T1000 (cell line): ENCODE measurements around the gene SERGEF.
"Not testable (repeated sequence)": the region's sequence is repeated elsewhere in the genome, so short reads cannot be mapped to it uniquely, and the experiment has no call there.

ENCODE experiments used
- DNase-seq: peaks from one replicate; lab custom pipeline; 2025; ENCODE audit warnings: mixed read lengths; lab: John Stamatoyannopoulos, UW

SERGEF gene

DNA sequence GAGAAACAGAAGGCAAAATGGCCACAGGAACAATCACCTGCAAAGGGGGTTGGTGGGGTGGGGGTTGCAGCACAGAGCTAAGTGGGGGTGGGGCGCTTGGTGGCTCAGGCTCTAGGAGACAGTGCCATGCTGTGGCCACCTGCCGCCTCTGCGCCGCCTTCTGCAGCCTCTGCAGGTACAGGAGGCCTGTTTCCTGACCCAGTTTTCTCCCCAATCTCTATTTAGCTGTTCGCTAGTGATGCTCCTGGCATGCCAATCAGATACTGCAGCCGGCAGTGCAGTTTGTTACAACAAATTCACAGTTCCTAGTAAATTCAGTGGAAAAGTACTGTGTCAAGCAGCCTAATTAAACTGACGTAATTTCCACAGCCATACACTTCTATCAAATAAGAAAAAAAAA is 106.4 kb downstream of the SERGEF start:
- DNase-seq, result no peak

DNA sequence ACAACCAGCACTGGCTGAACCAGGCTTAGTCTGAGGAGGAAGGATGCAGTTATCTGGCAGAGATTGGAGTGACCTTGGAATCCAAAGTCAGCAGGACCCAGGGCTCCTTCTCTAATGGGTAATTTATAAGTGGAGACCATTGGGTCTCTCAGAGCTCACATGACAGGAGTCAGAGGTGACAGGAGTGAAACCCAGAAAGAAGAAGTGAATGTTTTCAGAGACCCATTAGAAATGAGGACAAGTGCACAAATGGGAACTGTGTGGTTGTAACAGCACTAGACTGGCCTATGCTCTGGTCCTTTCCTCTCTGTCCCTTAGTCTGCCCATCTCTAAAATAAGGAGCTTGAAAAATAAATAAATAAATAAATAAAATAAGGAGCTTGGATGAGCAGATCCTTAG is 107.4 kb downstream of the SERGEF start:
- no peak for DNase-seq

DNA sequence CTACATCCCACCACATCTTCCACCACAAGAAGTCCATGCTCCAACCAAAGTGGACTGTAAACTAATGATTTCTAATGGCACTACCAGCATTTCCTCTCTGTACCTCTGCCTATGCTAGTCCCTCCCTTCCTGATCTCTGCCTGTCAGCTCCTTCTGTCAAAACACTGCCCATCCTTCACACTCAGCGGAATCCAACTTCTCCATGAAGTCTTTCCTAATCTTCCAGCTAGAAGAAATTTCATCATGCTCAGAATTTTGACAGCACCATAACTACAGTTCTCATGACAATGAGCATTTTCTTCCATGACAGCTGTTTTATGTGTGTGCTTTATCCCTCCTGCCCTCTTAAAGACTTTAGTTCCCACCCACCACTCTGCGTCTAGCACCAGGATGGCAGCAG is 111.4 kb downstream of the SERGEF start:
- DNase-seq, result no peak

DNA sequence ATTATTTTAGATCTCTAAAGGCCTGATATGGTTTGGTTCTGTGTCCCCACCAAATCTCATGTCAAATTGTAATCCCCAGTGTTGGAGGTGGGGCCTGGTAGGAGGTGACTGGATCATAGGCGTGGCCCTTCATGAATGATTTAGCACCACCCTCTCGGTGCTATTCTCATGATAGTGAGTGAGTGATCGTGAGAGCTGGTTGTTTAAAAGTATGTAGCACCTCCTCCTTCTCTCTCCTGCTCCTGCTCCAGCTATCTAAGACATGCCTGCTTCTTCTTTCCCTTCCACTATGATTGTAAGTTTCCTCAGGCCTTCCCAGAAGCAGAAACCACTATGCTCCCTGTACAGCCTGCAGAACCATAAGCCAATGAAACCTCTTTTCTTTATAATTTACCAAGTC is 114.1 kb downstream of the SERGEF start:
- no peak for DNase-seq

DNA sequence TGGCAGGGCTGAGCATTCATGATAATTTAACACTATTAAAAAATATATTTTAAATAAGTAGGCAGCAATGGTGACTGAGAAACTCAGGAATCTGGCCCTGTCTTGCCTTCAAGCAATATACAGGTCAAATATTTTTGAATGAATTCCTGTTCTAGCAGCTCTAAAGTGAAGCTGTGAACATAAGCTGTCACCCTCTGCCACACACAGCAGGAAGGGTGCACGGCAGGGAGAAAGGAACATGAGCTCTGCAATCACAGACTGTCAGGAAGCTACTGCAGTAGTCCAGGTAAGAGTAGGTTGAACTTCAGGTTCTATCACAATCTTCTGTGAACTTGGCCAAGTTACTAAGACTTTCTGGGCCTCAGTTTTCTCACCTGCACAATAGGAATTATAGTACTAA is 114.8 kb downstream of the SERGEF start:
- DNase-seq, result no peak

DNA sequence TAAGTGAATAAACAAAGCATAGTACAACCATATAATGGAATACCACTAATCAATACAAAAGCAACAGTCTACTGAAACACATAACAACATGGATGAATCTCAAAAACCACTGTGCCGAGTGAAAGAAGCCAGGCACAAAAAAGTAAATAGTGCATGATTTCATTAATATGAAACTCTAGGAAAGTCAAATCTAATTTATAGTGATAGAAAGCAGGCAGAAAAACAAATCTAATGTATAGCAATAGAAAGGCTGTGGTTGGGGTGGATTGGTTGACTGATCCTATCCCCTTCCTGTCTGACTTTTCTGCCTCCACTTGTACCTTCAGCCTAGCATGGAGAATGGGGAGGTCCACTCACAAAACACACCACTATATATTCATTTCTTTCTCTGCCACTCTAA is 115.4 kb downstream of the SERGEF start:
- no peak for DNase-seq

DNA sequence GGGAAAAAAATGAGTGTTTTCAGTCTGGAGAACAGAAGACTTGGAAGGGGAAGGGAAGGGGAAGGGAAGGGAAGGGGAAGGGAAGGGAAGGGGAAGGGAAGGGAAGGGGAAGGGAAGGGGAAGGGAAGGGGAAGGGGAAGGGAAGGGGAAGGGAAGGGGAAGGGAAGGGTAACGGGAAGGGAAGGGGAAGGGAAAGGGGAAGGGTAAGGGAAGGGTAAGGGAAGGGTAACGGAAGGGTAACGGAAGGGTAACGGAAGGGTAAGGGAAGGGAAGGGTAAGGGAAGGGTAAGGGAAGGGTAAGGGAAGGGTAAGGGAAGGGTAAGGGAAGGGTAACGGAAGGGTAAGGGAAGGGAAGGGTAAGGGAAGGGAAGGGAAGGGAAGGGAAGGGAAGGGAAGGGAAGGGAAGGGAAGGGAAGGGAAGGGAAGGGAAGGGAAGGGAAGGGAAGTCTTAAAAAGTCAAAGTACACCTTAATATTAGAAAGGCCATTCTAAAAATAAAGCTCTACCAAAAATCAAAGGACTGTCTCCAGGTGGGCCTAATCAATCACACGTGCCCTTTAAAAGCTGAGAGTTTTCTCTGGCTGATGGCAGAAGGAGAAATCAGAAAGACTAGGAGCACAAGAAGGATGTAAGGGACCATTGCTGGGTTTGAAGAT is 116.2 kb downstream of the SERGEF start:
- not testable (repeated sequence) for DNase-seq

DNA sequence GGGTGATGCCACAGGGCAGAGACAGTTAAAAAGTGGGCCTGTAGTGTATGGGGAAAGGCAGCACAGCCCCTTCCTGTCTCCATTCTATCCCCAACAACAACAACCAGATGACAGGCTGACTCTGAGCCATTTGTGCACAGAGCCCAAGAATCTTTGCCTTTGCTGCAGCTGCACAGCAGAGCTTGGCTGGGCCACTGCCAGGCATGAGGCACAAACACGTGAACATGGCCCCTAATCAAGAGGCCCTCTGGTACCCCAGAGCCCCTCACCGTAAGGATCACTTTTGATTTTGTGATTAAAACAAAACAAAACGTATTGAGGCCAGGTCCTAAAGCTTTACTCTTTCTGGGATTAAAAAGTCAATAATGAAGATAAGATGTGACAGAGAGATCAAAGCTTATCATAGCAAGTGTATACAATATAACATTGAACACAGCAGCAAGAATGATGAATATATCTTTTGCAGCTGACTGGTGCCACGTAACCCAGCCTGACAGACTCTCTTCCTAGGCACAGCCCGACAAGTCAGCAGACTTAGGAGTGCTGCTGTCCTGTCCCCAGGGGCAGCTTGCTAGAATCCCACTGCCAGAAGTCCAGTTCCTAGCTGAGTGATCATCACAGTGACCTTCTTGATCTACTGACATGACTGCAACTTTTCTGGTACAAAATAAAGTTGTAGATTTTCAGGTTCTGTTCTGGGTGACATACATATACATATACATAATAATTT is 117.8 kb downstream of the SERGEF start:
- DNase-seq, result no peak

DNA sequence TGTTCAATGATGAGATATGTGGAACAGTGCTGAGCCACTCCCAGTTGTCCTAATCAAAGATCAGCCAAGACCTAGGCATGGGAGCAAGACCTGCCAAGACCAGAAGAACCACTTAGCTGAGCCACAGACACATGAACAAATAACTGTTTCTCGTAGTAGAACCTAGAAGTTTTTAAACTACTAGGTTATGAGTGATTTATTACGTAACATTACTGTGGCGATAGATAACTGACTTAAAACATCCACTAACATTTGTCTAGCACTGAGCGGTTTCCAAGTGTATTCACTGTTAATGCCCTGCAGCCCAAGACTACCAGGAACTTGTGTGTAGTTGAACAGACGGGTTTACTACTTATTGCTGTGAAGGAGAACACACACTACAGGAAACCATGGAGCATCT is 120.4 kb downstream of the SERGEF start:
- no peak for DNase-seq

DNA sequence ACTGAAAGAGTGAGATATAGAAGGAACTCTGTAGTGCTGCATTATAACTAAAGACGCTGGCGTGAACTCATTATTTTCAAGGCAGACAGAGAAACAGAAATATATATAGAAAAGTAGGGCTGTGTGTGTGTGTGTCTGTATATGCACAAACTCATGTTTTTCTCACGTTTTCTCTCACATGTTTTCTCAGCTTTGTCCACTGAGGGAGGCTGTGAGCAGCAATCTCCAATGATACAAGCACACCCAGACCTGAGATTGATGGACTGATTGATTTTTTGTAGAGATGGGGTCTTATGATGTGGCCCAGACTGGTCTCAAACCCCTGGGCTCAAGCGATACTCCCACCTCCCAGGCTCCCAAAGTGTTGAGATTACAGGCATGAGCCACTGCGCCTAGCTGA is 122.5 kb downstream of the SERGEF start:
- DNase-seq, result no peak

DNA sequence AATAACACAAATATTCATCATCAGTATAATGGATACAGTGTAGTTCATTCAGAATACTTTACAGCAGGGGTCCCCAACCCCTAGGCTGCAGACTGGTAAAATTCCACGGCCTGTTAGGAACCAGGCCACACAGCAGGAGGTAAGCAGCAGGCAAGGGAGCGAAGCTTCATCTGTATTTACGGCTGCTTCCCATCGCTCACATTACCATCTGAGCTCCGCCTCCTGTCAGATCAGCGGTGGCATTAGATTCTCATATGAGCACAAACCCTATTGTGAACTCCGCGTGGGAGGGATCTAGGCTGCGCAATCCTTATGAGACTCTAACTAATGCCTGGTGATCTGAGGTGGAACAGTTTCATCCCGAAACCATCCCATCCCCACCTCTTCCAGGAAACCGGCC is 125.1 kb downstream of the SERGEF start:
- no peak for DNase-seq

DNA sequence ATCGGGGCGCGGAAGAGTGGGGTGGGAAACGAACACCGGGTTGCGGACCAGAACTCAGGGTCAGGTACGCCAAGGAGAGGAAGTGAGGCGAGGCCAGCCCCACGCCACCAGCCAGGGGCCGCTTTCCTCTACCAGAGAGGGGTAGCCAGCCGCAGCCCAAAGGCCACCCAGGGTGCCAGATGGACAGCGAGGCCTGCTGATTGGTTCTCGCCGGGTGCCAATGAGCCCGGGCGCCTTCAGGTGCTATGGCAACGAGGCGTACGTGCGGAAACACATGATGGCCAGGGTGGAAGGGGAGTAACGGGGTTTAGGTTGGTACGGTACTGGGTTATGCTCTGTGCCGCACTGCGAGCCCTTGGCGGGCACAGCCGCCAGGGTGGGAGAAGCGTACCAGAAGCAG is 128.9 kb downstream of the SERGEF start:
- no peak for DNase-seq

DNA sequence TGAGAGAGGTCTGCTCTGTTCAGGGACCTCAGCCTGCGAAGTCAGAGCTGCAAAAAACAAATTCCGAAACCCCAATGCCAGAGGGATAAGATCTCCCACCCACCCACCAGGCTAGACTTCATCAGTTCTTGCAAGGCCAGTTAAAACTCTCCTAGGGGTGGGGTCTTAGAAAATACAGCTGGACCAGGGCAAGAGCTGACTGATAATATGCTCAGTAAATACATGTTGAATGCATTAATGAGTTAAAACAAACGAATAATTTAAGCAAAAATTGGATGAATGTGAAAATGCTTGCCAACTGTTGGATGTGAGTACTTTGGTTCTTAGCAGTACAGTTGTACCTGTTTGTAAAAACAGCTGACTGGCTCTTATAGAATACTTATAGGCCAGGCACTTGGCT is 129.8 kb downstream of the SERGEF start:
- no peak for DNase-seq

DNA sequence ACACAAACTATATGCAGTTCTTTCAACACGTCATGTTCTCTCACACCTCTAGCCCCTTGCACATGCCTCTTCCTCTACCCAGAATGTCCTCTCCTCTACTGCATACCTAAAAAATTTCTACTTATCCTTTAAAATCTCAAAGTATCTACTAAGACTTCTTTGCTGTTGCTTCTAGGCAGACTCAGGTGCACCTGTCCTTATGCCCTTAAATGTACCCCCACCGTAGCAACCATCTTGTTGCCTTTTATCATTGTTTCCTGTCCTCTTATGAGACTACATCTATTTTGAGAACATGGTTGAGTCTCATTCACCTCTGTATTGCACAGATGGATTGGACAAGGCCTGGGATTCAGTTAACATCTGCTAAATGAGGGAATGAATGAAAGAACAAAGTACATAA is 134.1 kb downstream of the SERGEF start:
- no peak for DNase-seq

DNA sequence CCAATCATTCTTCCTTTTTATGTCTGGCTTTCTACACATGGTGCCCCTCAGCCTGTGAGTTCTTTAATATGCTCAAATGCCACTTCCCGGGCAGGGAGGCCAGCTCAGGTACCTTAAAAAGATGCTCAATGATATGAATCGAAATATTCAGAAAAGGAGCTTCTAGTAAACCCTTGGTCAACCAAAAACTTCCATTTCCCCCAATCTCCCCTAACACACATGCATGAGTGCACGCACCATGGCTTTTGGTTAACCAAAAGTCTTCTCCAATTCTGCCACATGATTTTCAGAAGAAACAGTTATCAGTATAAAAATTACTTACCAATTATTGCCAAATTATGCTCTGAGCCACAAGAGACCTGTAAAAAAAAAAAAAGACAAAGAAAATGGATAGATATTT is 135.0 kb downstream of the SERGEF start:
- no peak for DNase-seq

DNA sequence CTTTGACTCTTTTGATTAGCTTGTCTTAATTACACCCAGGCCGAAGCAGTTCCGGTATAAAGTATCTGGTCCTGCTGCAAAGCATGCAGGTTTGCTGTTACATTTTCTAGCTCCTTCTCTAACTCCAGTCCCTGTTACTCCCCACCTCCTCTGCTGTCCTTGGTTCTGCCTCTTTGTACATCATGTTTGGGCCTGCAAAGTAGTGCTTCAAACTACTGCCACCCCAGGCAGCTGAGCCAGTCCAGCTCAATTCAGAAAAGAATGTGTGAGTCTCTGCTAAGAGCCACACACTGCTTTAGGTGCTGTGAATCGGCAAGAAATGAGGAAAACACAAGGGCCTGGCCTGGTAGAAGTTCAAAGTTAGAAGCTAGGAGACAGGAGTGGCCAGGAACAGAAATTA is 136.0 kb downstream of the SERGEF start:
- DNase-seq, result no peak

DNA sequence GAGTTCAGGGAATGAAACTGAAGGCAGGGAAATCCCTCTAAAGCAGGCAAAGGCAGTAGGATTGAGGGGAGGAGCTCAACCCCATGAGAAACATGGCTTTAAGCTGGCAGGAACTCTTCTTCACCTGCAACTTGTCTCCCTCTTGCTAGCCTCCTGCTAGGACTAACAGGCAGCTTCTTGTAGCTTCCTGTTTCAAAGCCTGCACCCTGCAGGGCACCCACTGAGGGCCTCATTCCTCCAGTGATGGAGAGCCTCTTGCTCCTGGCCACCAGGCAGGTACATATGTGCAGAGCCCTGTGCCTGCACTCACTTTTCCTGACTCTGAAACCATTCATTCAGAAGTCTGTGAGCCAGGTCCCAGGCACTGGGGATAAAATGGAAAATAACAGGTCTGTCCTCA is 137.0 kb downstream of the SERGEF start:
- no peak for DNase-seq

DNA sequence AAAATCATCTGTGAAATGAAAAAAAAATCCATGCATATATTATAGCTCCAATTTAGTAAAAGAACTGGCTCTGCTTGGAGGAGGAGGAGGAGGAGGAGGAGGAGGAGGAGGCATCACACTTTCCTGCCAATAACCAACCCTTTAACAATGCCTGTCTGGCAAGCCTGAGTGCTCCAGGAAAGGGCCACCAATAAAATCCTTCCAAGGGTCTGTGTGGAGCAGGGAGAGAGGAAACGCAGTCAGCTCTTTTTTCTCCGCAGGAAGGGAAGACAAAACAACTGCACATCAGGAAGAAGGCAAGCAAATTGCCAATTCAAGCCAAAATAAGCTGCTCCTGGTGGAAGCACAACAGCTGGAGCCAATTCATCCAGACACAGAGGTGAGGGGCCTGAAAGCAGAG is 139.3 kb downstream of the SERGEF start:
- no peak for DNase-seq

DNA sequence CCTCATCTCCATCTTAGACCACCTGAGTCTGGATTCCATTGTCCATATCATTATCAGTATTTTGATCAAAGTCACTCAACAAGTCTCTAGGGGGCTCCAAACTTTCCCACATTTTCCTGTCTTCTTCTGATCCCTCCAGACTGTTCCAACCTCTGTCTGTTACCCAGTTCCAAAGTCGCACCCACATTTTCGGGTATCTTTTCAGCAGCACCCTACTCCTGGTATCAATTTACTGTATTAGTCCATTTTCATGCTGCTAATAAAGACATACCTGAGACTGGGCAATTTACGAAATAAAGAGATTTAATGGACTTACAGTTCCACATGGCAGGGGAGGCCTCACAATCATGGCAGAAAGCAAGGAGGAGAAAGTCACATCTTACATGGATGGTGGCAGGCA is 144.4 kb downstream of the SERGEF start:
- not testable (repeated sequence) for DNase-seq

DNA sequence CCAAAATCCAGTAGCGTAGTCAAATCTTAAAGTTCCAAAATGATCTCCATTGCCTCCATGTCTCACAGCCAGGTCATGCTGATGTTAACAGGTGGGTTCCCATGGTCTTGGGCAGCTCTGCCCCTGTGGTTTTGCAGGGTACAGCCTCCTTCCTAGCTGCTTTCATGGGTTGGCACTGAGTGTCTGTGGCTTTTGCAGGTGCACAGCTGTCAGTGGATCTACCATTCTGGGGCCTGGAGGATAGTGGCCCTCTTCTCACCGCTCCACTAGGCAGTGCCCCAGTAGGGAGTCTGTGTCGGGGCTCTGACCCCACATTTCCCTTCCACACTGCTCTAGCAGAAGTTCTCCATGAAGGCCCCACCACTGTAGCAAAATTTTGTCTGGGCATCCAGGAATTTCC is 145.5 kb downstream of the SERGEF start:
- no peak for DNase-seq

DNA sequence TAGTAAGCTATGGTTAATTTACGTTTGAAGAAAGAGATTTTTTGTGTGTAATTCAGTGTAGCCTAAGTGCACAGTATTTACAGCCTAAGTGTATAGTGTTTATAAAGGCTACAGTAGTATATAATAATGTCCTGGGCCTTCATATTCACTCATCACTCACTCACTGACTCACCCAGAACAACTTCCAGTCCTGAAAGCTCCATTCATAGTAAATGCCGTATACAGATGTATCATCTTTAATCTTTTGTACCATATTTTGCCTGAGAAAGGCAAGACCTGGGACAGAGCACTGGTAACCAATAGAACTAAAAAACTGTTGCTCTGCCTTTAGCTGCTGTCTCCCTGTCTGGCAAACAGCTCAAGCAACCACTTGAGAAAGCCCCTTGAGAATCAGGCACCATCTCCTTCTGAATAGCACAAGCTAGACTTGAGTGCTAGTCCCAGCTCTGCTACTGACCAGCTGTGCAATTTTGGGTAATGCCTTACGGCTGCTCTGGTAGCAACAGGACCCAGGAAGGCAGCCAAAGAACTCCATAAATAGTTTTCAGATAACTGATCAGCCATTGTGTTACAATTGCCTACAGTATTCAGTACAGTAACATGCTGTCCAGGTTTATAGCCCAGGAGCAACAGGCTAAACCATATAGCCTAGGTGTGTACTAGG is 146.9 kb downstream of the SERGEF start:
- no peak for DNase-seq

DNA sequence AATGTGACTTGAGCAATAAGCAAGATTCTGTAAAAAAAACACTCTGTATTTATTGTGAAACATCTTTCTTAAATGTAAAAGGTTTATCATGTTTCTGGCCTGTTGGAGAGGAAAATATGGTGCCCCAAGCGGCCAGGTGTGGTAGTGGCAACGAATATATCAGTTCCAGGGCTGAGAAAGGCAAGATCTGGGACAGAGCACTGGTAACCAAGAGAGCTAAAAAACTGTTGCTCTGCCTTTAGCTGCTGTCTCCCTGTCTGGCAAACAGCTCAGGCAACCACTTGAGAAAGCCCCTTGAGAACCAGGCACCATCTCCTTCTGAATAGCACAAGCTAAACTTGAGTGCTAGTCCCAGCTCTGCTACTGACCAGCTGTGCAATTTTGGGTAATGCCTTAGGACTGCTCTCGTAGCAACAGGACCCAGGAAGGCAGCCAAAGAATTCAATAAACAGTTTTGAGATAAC is 148.3 kb downstream of the SERGEF start:
- no peak for DNase-seq

DNA sequence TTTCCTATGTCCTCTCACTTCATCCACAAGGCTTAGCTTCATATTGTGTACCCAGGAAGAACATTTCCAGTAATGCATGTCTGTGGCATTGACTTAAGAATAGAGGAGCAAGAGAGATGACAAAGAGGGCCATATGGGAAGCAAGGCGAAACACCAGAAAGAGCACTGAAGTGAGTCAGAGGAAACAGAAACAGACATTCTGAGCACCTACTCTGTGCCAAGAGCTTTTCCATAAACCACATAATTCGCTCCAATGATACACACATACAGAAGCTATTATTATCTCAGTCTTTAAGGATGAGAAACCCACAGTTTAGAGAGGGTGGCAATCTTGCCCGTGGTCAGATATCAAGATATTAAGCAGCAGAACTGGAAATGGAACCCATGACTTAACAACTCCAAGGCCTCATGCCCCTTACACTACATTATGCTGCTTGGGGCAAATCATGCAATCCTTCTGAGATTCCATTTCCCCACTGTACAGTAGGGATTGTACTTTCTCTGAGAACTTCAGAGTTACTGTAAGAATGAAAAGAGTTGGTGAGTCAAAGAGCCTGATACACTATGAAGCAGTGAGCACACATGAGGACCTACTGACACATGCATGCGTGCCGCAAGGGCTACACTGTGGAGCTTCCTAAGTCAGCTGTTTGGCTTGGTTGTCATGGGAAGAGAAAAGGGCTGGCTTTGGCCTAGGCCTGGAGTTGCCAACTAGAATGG is 151.7 kb downstream of the SERGEF start:
- no peak for DNase-seq
